Measurements from ENCODE around the gene ARRB2. TPM values are rescaled to one million over a fixed set of nuclear protein-coding genes. Genes with fewer than 3 reads are reported as not detected.

ARRB2 gene
- total and polyA plus RNA-seq, 2 of the 4 experiments (the other 2 are of a cell fraction): 3.9 to 10.6 TPM

- Histone ChIP-seq H2BK120ac (ENCODE audit: low read depth, low read length) (no peak overlapping the region), H3K23ac (ENCODE audit: low read depth, low read length) (no peak overlapping the region), H4K8ac (ENCODE audit: low read depth in 2 of 2, low read length in 2 of 2) (peak overlapping the region in 1 of 2 experiments; percentile 54; a peak in 2 of 4 replicates), H3K9ac (ENCODE audit: low read depth, low read length) (no peak overlapping the region), H3K14ac (replicated peaks; ENCODE audit: low read depth, low read length) (no peak overlapping the region), H3K56ac (ENCODE audit: extremely low read depth, insufficient read depth, low read length) (no peak overlapping the region), H2AFZ (replicated peaks; ENCODE audit: low read length, poor library complexity) (no peak overlapping the region), H3K4me3 (ENCODE audit: insufficient read depth, low read depth, low read length) (no peak overlapping the region), H3K27me3 (ENCODE audit: control insufficient read depth, insufficient read depth, low read length) (no peaks in the 10 kb centered on the region), H3K27ac (ENCODE audit: insufficient read depth, low read length) (no peak overlapping the region), H2BK20ac (ENCODE audit: low read depth, low read length) (no peak overlapping the region), H3K18ac (ENCODE audit: low read depth, low read length) (no peak overlapping the region), H2BK15ac (ENCODE audit: low read depth, low read length) (no peak overlapping the region), H4K20me1 (ENCODE audit: insufficient read depth, low read length) (peaks cover 4% of the 10 kb centered on the region; the same call in 1 of the 2 replicates), H4K91ac (ENCODE audit: insufficient read depth, low read depth, low read length) (no peak overlapping the region), H2BK5ac (ENCODE audit: low read depth, low read length, poor library complexity, severe bottlenecking) (no peak overlapping the region), H2AK5ac (ENCODE audit: low read depth, low read length) (peak overlapping the region; percentile 58; the same call in 1 of the 2 replicates), H3K79me1 (ENCODE audit: low read depth in 1 of 2, low read length in 2 of 2) (peaks cover 15 to 40% of the 10 kb centered on the region in 2 experiments), H3K4ac (ENCODE audit: low read depth, low read length) (no peak overlapping the region), H3K9me1 (ENCODE audit: insufficient read depth, low read length) (peaks cover 9% of the 10 kb centered on the region), H4K5ac (ENCODE audit: low read depth, low read length) (no peak overlapping the region), H3K4me2 (ENCODE audit: low read depth, low read length) (no peak overlapping the region), H3K36me3 (ENCODE audit: control insufficient read depth, insufficient read depth, low read length) (no peaks in the 10 kb centered on the region), H3K9me3 (ENCODE audit: control insufficient read depth, insufficient read depth, low read length) (no peaks in the 10 kb centered on the region), H3K4me1 (ENCODE audit: control insufficient read depth, insufficient read depth, low read length) (peaks cover 8% of the 10 kb centered on the region), H2AK9ac (replicated peaks; ENCODE audit: low read depth, low read length, poor library complexity) (no peak overlapping the region)
- dilution Hi-C loops (cut with HindIII; ENCODE audit: low sequenced_read_pairs, unreplicated experiment): no loop called here
- no TSS peak for BruUV-seq (replicated peaks)
- TF ChIP-seq RCOR1 (IDR thresholded peaks at IDR 0.05; ENCODE audit: insufficient replicate concordance, low read length) (no peak), NFE2L2 (IDR thresholded peaks at IDR 0.05; ENCODE audit: low read depth, low read length) (no peak), CTCF (conservative IDR thresholded peaks at IDR 0.05; ENCODE audit: low read depth, low read length) (no peak), RAD21 (IDR thresholded peaks at IDR 0.05; ENCODE audit: low read length) (no peak), MAFK (IDR thresholded peaks at IDR 0.05; ENCODE audit: low read depth, low read length) (no peak), FOS (IDR thresholded peaks at IDR 0.05; ENCODE audit: low read depth, low read length) (no peak), RFX5 (IDR thresholded peaks at IDR 0.05; ENCODE audit: low read depth, low read length) (no peak), SMC3 (IDR thresholded peaks at IDR 0.05; ENCODE audit: low read depth, low read length) (no peak), BHLHE40 (IDR thresholded peaks at IDR 0.05; ENCODE audit: low read depth, low read length) (no peak), POLR2A (IDR thresholded peaks at IDR 0.05; ENCODE audit: low read depth, low read length) (no peak), MAZ (IDR thresholded peaks at IDR 0.05; ENCODE audit: borderline replicate concordance, low read depth, low read length) (no peak), CEBPB (IDR thresholded peaks at IDR 0.05; ENCODE audit: low read depth, low read length) (no peak), MXI1 (IDR thresholded peaks at IDR 0.05; ENCODE audit: borderline replicate concordance, low read depth, low read length) (no peak), USF2 (IDR thresholded peaks at IDR 0.05; ENCODE audit: low read depth, low read length) (no peak), CHD1 (IDR thresholded peaks at IDR 0.05; ENCODE audit: low read depth, low read length) (no peak), ELK1 (IDR thresholded peaks at IDR 0.05; ENCODE audit: borderline replicate concordance, low read depth, low read length) (no peak)
- DNase-seq (no peak), ATAC-seq (ENCODE audit: low read depth) (no peak)
- POLR2A ChIA-PET (ENCODE audit: unreplicated experiment): no interaction called here
- 99% methylated on average over 11 of the region's 15 CpGs; no CpG with 5 or more reads in 1 of the 2 experiments for WGBS, 2 experiments (ENCODE audit: extremely low coverage in 2 of 2, insufficient read length in 1 of 2)
- in situ Hi-C loops (cut with MboI; ENCODE audit: low sequenced_read_pairs): no loop called here
- intact Hi-C loops (cut with micrococcal nuclease): loop anchor here (1.0 to 5.0 kb wide), 2 partner anchors 85 to 138 kb away; no protein-coding TSS in a partner anchor
- CTCF ChIA-PET: no interaction called here
Measured at GRCh38 chr17:4704991-4705390, 5.4 kb upstream of the ARRB2 start.
